K562 (cell line): Measurements from ENCODE around the gene MPDZ. TPM values are rescaled to one million over a fixed set of nuclear protein-coding genes. Genes with fewer than 3 reads are reported as not detected.

Source experiments
- ATAC-seq: fragments of 200-7000 bp; cut with Tn5 transposase; 3 replicates; pipeline ENCODE4 v1.9.1; 2020; ENCODE audit warnings: moderate library complexity
- BruUV-seq: library from RNA; stranded (reverse); fragments of 400-500 nt; replicated peaks from 2 replicates; lab custom pipeline; 2021; lab: Mats Ljungman, UMichigan
- CTCF ChIA-PET: fragments of 300-600 bp; formaldehyde crosslinking; extraction: SDS; loops from one replicate; lab custom pipeline; 2021; ENCODE audit warnings: low intra/inter-chr PET ratio; lab: Yijun Ruan, JAX
- POLR2A ChIA-PET: fragments of 300-600, 350-650 bp; sonication (Branson Sonifier 250); formaldehyde crosslinking; extraction: SDS; loops from one replicate; lab custom pipeline; 2021; ENCODE audit warnings: antibody characterized with exemption, inconsistent platforms; lab: Yijun Ruan, JAX
- DNase-seq, 4 experiments: peaks; one replicate each; pipeline versions ENCODE4 v3.0.0 to v3.0.0-alpha.2; 2011 to 2018; ENCODE audit warnings: low spot score in 3 of 4, mixed read lengths in 3 of 4; ENCODE audit errors: extremely low read depth in 1 of 4
- FAIRE-seq: peaks from 2 replicates; lab custom pipeline; 2011; peaks lifted over from hg19 to GRCh38; lab: Jason Lieb, UNC
- H2AFZ ChIP-seq: 2 replicates; pipeline ENCODE4 v1.6.0; 2011; ENCODE audit warnings: low read depth, low read length, control low read depth, inconsistent platforms
- H3K27ac ChIP-seq: fragments of 200-600 bp; 3 replicates; pipeline ENCODE4 v1.8.0; 2011; ENCODE audit warnings: low read depth, mild to moderate bottlenecking, control low read depth, inconsistent platforms, low read length, moderate library complexity, mixed read lengths; ENCODE audit errors: extremely low read depth
- H3K27me3 ChIP-seq, 2 experiments: fragments of 300-600 bp in 1 of 2; 2 replicates in 1 of 2; 3 replicates in 1 of 2; pipeline versions ENCODE4 v1.6.0 to v1.8.0; 2011; ENCODE audit warnings: inconsistent platforms in 2 of 2, low read length in 2 of 2, mild to moderate bottlenecking in 1 of 2, mixed read lengths in 1 of 2, moderate library complexity in 1 of 2; ENCODE audit not compliant: control insufficient read depth in 2 of 2, insufficient read depth in 2 of 2
- H3K36me3 ChIP-seq: fragments of 300-600 bp; 3 replicates; pipeline ENCODE4 v1.8.0; 2011; ENCODE audit warnings: mild to moderate bottlenecking, low read length, inconsistent platforms; ENCODE audit not compliant: control insufficient read depth, insufficient read depth
- H3K4me1 ChIP-seq, 2 experiments: fragments of 200-600 bp in 1 of 2; replicated peaks in 1 of 2; 2 replicates in 1 of 2; 3 replicates in 1 of 2; pipeline versions ENCODE4 v1.5.1 to v1.8.0; 2011; ENCODE audit warnings: inconsistent platforms in 2 of 2, low read length in 2 of 2, mild to moderate bottlenecking in 1 of 2, mixed read lengths in 1 of 2, moderate library complexity in 1 of 2; ENCODE audit not compliant: control insufficient read depth in 2 of 2, insufficient read depth in 2 of 2
- H3K4me2 ChIP-seq: 2 replicates; pipeline ENCODE4 v1.6.1; 2011; ENCODE audit warnings: low read length, control low read depth, inconsistent platforms, mixed read lengths; ENCODE audit not compliant: insufficient read depth
- H3K4me3 ChIP-seq: fragments of 200-600 bp; sonication (generic), shearing (Covaris generic); 2 replicates; pipeline ENCODE4 v1.5.1; 2016; ENCODE audit warnings: control low read depth, inconsistent platforms
- H3K79me2 ChIP-seq: fragments of 200-600 bp; 3 replicates; pipeline ENCODE4 v1.8.0; 2011; ENCODE audit warnings: low read length, inconsistent platforms; ENCODE audit not compliant: control insufficient read depth, insufficient read depth
- H3K9ac ChIP-seq, 2 experiments: 2 replicates each; pipeline versions ENCODE4 v1.6.0 to v1.6.1; 2011; ENCODE audit warnings: low read depth in 2 of 2, low read length in 2 of 2, control low read depth in 1 of 2, inconsistent platforms in 1 of 2, mild to moderate bottlenecking in 1 of 2, mixed read lengths in 1 of 2; ENCODE audit not compliant: insufficient read depth in 1 of 2
- H3K9me1 ChIP-seq: one replicate; pipeline ENCODE4 v1.6.0; 2011; ENCODE audit warnings: inconsistent platforms, mild to moderate bottlenecking, low read length, moderate library complexity; ENCODE audit not compliant: control insufficient read depth, insufficient read depth
- H3K9me3 ChIP-seq: replicated peaks from 2 replicates; pipeline ENCODE4 v1.5.1; 2011; ENCODE audit warnings: low read depth, low read length, inconsistent platforms; ENCODE audit not compliant: control insufficient read depth, insufficient read depth
- H4K20me1 ChIP-seq: replicated peaks from 2 replicates; pipeline ENCODE4 v1.6.1; 2011; ENCODE audit warnings: low read length, inconsistent platforms, mixed read lengths; ENCODE audit not compliant: control insufficient read depth, insufficient read depth
- BACH1 ChIP-seq: fragments of 200-800 bp; sonication (Bioruptor generic); IDR thresholded peaks from 2 replicates; pipeline ENCODE4 v1.6.1; 2016; ENCODE audit warnings: missing genetic modification characterization, missing compliant biosample characterization
- BRCA1 ChIP-seq, 2 experiments: fragments of 450-650 bp in 1 of 2; sonication (generic) in 1 of 2; formaldehyde crosslinking in 1 of 2; IDR thresholded peaks; 2 replicates each; pipeline versions ENCODE4 v1.5.0 to v1.6.1; 2017 to 2020; ENCODE audit warnings: mild to moderate bottlenecking in 1 of 2, missing genetic modification reagents in 1 of 2
- CBX2 ChIP-seq: fragments of 200-600 bp; sonication (generic); IDR thresholded peaks from one replicate; pipeline ENCODE4 v1.6.1; 2012; ENCODE audit warnings: mild to moderate bottlenecking, low read length, inconsistent platforms; ENCODE audit not compliant: insufficient read depth, poor library complexity, severe bottlenecking
- CSDE1 ChIP-seq, 2 experiments: fragments of 450-650 bp; IDR thresholded peaks; 2 replicates each; pipeline ENCODE4 v1.6.1; 2016; ENCODE audit warnings: mild to moderate bottlenecking in 1 of 2
- MCM2 ChIP-seq: fragments of 450-650 bp; IDR thresholded peaks from 2 replicates; pipeline ENCODE4 v1.6.1; 2017; ENCODE audit warnings: low read depth, mild to moderate bottlenecking
- MEF2A ChIP-seq: IDR thresholded peaks from 2 replicates; pipeline ENCODE4 v1.6.1; 2011; ENCODE audit warnings: low read depth, mild to moderate bottlenecking, low read length, moderate library complexity; ENCODE audit not compliant: control insufficient read depth
- NFRKB ChIP-seq: fragments of 450-650 bp; IDR thresholded peaks from 2 replicates; pipeline ENCODE4 v1.6.1; 2016; ENCODE audit warnings: low read depth
- PCBP1 ChIP-seq: fragments of 200-400 bp; formaldehyde crosslinking; IDR thresholded peaks from 2 replicates; pipeline ENCODE4 v1.6.1; 2018; ENCODE audit warnings: mild to moderate bottlenecking, low read depth, low read length; ENCODE audit not compliant: poor library complexity, severe bottlenecking
- RFX1 ChIP-seq: fragments of 450-650 bp; IDR thresholded peaks from 2 replicates; pipeline ENCODE4 v1.6.1; 2016; ENCODE audit warnings: mild to moderate bottlenecking, moderate library complexity
- SOX6 ChIP-seq: fragments of 450-650 bp; IDR thresholded peaks from 2 replicates; pipeline ENCODE4 v1.6.1; 2014; ENCODE audit warnings: mild to moderate bottlenecking
- TBP ChIP-seq: optimal IDR thresholded peaks from 2 replicates; pipeline ENCODE3; 2011; ENCODE audit warnings: low read depth, low read length, improper control_type of control experiment
- ZNF589 ChIP-seq: fragments of 200-800 bp; sonication (Bioruptor generic); IDR thresholded peaks from 2 replicates; pipeline ENCODE4 v1.6.1; 2016; ENCODE audit warnings: low read depth, missing genetic modification characterization, missing compliant biosample characterization
- WGBS: fragments of 100-300 bp; shearing (Covaris generic); methylation state at CpG from one replicate; pipeline ENCODE4 v1.1.6; 2016; ENCODE audit warnings: low coverage, mixed read lengths; ENCODE audit not compliant: insufficient coverage; ENCODE audit errors: missing lambda C conversion rate; 5-methylcytosine and 5-hydroxymethylcytosine counted together
- in situ Hi-C: fragments of 300-500 bp; cut with MboI; formaldehyde crosslinking; loops from 4 replicates; pipeline ENCODE4 v1.15.0; 2018; ENCODE audit warnings: inconsistent platforms, mixed read lengths
- intact Hi-C: fragments of 100-400 bp; cut with micrococcal nuclease; formaldehyde crosslinking; loops from 2 replicates; pipeline ENCODE4 v1.14.2; 2022
- polyA plus RNA-seq, 8 experiments: library from polyadenylated mRNA; depleted of rRNA in 4 of 8; stranded (reverse) in 5 of 8; unstranded in 3 of 8; fragments of >200 nt; fragmentation: Nextera tagmentation in 2 of 8; fragmentation: Illumina TruSeq in 1 of 8; extraction: Ambion mirVana in 2 of 8; extraction: Trizol in 1 of 8; gene quantifications; 2 replicates each; pipeline versions ENCODE4 v1.2.1 to v1.2.3, GENCODE V29; 2011 to 2014; ENCODE audit warnings: inconsistent platforms in 1 of 8, missing spikeins in 1 of 8
- total RNA-seq, 7 experiments: library from RNA; depleted of rRNA in 6 of 7; stranded (reverse); fragments of >200 nt in 6 of 7; fragmentation: Illumina TruSeq in 2 of 7; extraction: Trizol in 2 of 7; gene quantifications; 2 replicates each; pipeline versions ENCODE4 v1.2.1 to v1.2.3, GENCODE V29; 2011 to 2021; ENCODE audit warnings: low replicate concordance in 1 of 7
- TF ChIP-seq, protein P1 (sequence below): sonication (generic); formaldehyde crosslinking; IDR thresholded peaks from 2 replicates; pipeline ENCODE4 v1.8.1; 2023; ENCODE audit warnings: mild to moderate bottlenecking, missing genetic modification reagents, moderate library complexity
- TF ChIP-seq, protein P2 (sequence below): fragments of 250-450 bp; sonication (Bioruptor Pico); IDR thresholded peaks from 2 replicates; pipeline ENCODE4 v1.4.0; 2020
- TF ChIP-seq, protein P3 (sequence below): IDR thresholded peaks from 2 replicates; pipeline ENCODE4 v1.6.1; 2016; ENCODE audit warnings: missing genetic modification characterization, missing compliant biosample characterization

MPDZ gene
- total and polyA plus RNA-seq, 9 of the 15 experiments (the other 6 are each of a cell fraction or from before 2014, with no cell fraction given): 3.9 to 13.2 (median 5.7) TPM

DNA sequence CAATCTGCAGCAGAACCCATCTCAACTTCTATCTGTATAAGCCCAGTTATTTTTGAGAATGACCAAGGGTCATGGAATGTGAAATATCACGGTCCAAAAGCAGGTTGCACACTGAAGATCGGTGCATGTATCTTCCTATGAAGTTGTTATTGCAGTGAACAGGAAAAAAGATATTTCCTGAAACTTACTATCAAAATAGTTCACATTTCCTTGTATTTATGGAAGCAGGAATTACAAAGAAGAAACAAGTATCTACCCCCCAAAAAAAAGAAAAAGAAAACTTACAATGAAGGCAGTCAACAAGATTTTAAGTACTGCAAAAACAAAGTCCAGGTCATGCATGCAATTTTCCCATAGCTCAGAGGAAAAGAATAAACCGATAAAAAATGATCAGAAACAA, 70.0 kb downstream of the MPDZ start:
- H3K9ac ChIP-seq: no peak overlapping the region
- ATAC-seq (no peak), FAIRE-seq (no peak), DNase-seq (no peak)
- no peak overlapping the region for H3K4me3 ChIP-seq
- no peaks in the 10 kb centered on the region for H3K36me3 ChIP-seq
- H2AFZ ChIP-seq: no peak overlapping the region
- ChIA-PET CTCF (no interaction called here), POLR2A (no interaction called here)
- in situ Hi-C loops (no loop called here), intact Hi-C loops (no loop called here)
- no peaks in the 10 kb centered on the region for H3K4me1 ChIP-seq
- no peak overlapping the region for H3K4me2 ChIP-seq
- WGBS: 31% methylated on average over 3 of the region's 3 CpGs
- H3K79me2 ChIP-seq: no peaks in the 10 kb centered on the region
- no peaks in the 10 kb centered on the region for H4K20me1 ChIP-seq
- BruUV-seq: no TSS peak
- no peak for TF ChIP-seq BACH1 (tag)
- TF ChIP-seq, protein P1, sequence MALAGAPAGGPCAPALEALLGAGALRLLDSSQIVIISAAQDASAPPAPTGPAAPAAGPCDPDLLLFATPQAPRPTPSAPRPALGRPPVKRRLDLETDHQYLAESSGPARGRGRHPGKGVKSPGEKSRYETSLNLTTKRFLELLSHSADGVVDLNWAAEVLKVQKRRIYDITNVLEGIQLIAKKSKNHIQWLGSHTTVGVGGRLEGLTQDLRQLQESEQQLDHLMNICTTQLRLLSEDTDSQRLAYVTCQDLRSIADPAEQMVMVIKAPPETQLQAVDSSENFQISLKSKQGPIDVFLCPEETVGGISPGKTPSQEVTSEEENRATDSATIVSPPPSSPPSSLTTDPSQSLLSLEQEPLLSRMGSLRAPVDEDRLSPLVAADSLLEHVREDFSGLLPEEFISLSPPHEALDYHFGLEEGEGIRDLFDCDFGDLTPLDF (CRISPR knock-in tag): no peak
- TF ChIP-seq SOX6: no peak
- no peak for TF ChIP-seq TBP
- TF ChIP-seq MCM2: no peak
- no peak for TF ChIP-seq MEF2A
- TF ChIP-seq, protein P2, sequence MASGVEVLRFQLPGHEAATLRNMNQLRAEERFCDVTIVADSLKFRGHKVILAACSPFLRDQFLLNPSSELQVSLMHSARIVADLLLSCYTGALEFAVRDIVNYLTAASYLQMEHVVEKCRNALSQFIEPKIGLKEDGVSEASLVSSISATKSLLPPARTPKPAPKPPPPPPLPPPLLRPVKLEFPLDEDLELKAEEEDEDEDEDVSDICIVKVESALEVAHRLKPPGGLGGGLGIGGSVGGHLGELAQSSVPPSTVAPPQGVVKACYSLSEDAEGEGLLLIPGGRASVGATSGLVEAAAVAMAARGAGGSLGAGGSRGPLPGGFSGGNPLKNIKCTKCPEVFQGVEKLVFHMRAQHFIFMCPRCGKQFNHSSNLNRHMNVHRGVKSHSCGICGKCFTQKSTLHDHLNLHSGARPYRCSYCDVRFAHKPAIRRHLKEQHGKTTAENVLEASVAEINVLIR (CRISPR knock-in tag): no peak
- TF ChIP-seq NFRKB: no peak
- no peak for TF ChIP-seq BRCA1 (IDR thresholded peaks at IDR 0.05)
- no peak for TF ChIP-seq BRCA1 (CRISPR knock-in tag; IDR thresholded peaks at IDR 0.05)
- TF ChIP-seq, protein P3, sequence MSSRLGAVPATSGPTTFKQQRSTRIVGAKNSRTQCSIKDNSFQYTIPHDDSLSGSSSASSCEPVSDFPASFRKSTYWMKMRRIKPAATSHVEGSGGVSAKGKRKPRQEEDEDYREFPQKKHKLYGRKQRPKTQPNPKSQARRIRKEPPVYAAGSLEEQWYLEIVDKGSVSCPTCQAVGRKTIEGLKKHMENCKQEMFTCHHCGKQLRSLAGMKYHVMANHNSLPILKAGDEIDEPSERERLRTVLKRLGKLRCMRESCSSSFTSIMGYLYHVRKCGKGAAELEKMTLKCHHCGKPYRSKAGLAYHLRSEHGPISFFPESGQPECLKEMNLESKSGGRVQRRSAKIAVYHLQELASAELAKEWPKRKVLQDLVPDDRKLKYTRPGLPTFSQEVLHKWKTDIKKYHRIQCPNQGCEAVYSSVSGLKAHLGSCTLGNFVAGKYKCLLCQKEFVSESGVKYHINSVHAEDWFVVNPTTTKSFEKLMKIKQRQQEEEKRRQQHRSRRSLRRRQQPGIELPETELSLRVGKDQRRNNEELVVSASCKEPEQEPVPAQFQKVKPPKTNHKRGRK: no peak
- TF ChIP-seq CSDE1 (IDR thresholded peaks at IDR 0.05): no peak
- no peak for TF ChIP-seq CBX2
- no peak for TF ChIP-seq PCBP1
- TF ChIP-seq RFX1: no peak
- no peak for TF ChIP-seq ZNF589 (CRISPR knock-in tag)
- TF ChIP-seq, all 486 proteins: peak for 0
- no peaks in the 10 kb centered on the region for H3K9me1 ChIP-seq
- H3K9me3 ChIP-seq: no peaks in the 10 kb centered on the region
- no peak overlapping the region for H3K27ac ChIP-seq
- H3K27me3 ChIP-seq: no peaks in the 10 kb centered on the region
